GM12873 (cell line): Measurements from ENCODE around the gene CBY3.

ENCODE experiments used
- CTCF ChIP-seq: IDR thresholded peaks from 2 replicates; pipeline ENCODE4 v1.5.1; 2012; ENCODE audit warnings: low read depth, mild to moderate bottlenecking, moderate library complexity, low read length, control low read depth; ENCODE audit not compliant: insufficient read depth; ENCODE audit errors: missing control alignments

CBY3 gene

GRCh38 chr5:179680780-179681401 lies at the start of gene CBY3:
TSS of gene CBY3 (minus strand) at chr5:179681034. CDS start at chr5:179680918, 116 bp downstream.
- no peak for TF ChIP-seq CTCF

- no peak for TF ChIP-seq CTCF
Observed at GRCh38 chr5:179730356-179730755, 49.5 kb upstream of the CBY3 start.

- TF ChIP-seq CTCF, result no peak
Observed at GRCh38 chr5:179729727-179730126, 48.9 kb upstream of the CBY3 start.

GRCh38 chr5:179729303-179729702 lies 48.5 kb upstream of the CBY3 start:
- TF ChIP-seq CTCF, result no peak

GRCh38 chr5:179727106-179727505 lies 46.3 kb upstream of the CBY3 start:
- TF ChIP-seq CTCF, result no peak

- no peak for TF ChIP-seq CTCF
Observed at GRCh38 chr5:179724163-179724562, 43.3 kb upstream of the CBY3 start.

- TF ChIP-seq CTCF, result no peak
Observed at GRCh38 chr5:179720222-179720621, 39.4 kb upstream of the CBY3 start.
